HG02973 (cell line): ENCODE measurements around the gene EDC3.
"Not testable (repeated sequence)": the region's sequence is repeated elsewhere in the genome, so short reads cannot be mapped to it uniquely, and the experiment has no call there.

Experiments
- ATAC-seq: cut with Tn5 transposase; IDR thresholded peaks from one replicate; pipeline ENCODE4 v1.9.1; 2021; ENCODE audit warnings: moderate library complexity; ENCODE audit not compliant: unreplicated experiment

The EDC3 gene

DNA sequence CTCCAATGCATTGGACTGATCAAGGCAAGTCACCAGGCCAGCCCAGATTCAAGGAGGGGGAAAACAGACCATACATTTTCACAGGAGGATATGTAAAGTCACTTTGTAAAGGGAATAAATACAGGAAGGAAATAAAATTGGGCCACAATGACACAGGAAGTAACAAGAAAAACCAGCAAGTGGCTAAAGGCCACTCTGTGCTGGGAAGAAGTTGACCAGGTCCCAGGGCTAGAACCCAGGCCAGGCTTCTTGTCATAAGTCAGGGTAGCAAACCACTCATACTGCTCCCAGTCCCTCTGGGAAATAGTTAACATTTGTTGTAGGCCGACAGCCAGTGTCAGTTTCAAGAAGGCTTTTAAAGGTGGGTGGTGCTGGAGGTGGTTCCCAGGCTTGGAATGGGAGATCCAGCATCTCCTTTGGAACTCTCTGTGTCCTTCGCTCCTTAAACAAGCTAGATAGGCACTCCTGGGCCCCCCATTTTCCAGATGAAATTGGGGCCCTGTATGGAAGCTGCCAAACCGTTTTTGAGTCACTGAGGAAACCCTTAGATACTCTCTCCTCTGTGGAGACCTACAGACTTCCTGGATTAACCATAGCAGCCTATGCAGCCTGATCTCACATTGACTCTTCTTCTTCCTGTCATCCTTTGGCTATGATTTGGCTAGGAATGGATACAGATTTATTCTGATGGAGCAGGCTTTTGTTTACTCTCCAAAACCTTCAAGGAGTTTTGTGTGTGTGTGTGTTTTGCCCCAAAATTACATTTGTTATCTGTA, 14.7 kb upstream of the EDC3 start:
- ATAC-seq = no peak

DNA sequence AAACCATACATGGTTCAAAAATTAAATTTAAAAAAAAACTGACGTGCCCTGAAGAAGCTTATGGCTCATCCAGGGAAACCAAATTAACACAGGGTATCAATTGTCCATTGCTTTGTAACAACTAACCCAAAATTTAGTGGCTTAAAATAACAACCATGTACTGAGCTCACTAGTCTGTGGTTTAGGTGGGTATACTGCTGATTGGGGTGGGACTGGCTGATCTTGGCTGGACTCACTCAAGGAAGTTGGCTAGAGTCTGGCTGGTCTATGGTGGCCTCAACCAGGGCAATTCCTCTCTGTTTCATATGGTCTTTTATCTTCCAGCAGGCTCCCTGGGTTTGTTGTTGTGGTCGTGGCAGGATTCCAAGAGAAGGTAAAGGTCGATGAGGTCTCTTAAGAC, 14.1 kb upstream of the EDC3 start:
- ATAC-seq = no peak

GRCh38 chr15:74709011-74709410, 13.2 kb upstream of the EDC3 start:
- no peak for ATAC-seq

DNA sequence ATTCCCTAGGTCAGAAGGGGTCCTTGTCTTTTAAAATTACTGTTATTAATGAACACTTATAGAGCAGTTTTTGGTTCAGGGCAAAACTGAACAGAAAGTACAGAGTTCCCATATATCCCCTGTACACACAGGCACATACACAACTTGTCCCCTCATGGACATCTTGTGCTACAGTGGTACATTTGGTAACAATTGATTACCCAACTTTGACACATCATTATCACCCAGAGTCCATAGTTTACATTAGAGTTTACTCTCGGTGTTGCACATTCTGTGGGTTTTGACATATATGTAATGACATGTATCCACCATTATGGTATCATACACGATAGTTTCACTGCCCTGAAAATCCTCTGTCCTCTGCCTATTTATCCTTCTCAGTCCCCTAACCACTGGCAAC, 984 bp upstream of the EDC3 start:
- no peak for ATAC-seq

- ATAC-seq = no peak
Measured at GRCh38 chr15:74696398-74696729, 540 bp upstream of the EDC3 start.

GRCh38 chr15:74692327-74692726, 3.5 kb downstream of the EDC3 start:
- ATAC-seq = no peak

- ATAC-seq = no peak
Measured at GRCh38 chr15:74683758-74684157, 12.1 kb downstream of the EDC3 start.

DNA sequence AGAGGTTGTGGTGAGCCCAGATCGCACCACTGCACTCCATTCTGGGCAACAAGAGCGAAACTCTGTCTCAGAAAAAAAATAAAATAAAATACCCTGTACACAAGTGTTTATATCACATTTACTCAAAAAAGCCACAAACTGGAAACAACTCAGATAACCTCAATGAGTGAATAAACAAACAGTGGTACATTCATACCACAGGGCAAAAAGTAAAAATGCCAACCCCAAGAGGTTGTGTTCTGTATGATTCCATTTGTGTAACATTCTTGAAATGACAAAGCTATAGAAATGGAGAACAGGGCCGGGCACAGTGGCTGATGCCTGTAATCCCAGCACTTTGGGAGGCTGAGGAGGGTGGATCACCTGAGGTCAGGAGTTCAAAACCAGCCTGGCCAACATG, 12.9 kb downstream of the EDC3 start:
- ATAC-seq = no peak

DNA sequence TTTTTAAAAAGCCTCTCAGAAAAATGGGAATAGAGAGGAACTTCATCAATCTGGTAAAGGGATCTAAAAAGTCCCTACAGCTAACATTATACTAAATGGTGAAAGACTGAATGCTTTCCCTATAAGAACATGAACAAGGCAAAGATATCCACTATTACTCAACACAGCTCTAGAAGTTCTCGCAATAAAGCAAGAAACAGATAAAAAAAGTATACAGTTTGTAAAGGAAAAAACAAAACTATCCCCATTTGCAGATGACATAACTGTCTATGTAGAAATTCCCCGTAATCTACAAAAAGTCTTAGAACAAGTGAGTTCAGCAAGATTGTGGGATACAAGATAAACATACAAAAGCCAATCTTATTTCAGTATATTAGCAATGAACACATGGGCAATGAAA, 15.4 kb downstream of the EDC3 start:
- no peak for ATAC-seq

DNA sequence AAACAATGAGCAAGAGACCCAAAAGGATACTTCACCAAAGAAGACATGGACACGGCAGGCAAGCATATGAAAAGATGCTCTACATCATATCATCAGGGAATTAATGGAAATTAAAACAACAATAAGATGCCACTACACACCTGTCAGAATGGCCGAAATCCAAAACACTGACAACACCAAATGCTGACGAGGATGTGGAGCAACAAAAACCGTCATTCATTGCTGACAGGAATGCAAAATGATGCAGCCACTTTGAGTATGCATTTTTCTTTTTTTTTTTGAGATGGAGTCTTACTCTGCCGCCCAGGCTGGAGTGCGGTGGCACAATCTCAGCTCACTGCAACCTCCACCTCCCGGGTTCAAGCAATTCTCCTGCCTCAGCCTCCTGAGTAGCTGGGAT, 19.0 kb downstream of the EDC3 start:
- ATAC-seq = no peak

DNA sequence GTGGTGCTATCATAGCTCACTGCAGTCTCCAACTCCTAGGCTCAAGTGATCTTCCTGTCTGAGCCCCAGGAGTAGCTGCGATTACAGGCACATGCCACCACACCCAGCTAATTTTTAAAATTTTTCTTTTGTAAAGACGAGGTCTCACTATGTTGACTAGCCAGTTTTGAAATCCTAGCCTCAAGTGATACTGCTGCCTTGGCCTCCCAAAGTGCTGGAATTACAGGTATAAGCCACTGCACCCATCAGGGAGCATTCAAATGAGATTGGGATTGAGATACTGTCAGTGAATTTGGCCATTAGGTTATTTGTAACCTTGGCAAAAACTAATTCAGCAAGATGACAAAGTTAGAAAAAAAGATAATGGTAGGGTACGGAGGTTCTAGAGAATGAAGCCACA, 21.7 kb downstream of the EDC3 start:
- no peak for ATAC-seq

- ATAC-seq = no peak
Measured at GRCh38 chr15:74669627-74670026, 26.2 kb downstream of the EDC3 start.

GRCh38 chr15:74667975-74668374, 27.8 kb downstream of the EDC3 start:
- no peak for ATAC-seq

GRCh38 chr15:74664670-74665069, 31.2 kb downstream of the EDC3 start:
- no peak for ATAC-seq

- ATAC-seq = no peak
Measured at GRCh38 chr15:74664028-74664616, 31.7 kb downstream of the EDC3 start.

DNA sequence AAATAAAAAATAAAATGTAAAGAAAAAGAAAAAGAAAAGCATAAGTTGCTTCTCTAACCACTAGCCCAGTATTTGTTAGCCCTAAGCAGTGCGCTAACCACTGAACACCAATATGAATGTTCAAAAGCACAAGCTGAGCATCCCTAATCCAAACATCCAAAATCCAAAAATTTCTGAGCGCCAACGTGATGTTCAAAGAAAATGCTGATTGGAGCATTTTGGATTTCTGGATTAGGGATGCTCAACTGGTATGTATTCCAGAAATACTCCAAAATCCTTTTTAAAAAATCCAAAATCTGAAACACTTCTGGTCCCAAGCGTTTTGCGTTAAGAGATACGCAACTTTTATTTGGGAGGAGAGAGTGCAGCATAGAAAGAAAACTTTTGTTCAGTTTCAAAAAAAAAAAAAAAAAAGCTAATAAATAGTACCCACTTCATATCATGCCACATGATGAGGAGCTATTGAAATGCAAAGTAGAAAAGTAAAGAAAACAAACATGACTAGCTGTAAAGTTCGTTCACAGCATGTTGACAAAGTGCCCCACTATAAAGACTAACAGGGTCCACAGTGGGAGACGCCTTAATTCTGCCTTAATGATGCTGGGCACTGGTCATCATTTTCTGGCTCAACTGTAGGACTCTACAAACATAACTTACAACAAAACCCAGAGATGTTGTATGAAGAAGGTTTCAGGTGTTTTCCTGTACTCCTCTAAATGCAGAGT, 32.4 kb downstream of the EDC3 start:
- ATAC-seq = no peak

GRCh38 chr15:74662064-74662860, 33.6 kb downstream of the EDC3 start:
- no peak for ATAC-seq

DNA sequence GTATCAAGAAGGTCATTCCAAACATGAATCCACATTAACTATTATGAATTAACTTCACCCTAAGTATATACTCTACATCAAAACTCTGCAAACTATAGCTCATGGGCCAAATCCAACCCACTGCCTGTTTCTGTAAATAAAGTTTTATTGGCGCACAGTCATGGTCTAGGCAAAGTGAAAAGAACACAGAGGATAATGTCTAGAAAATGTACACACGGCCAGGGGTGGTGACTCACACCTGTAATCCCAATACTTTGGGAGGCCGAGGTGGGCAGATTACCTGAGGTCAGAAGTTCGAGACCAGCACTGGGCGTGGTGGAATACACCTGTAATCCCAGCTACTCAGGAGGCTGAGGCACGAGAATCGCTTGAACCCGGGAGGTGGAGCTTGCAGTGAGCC, 34.5 kb downstream of the EDC3 start:
- not testable (repeated sequence) for ATAC-seq

- ATAC-seq = no peak
Measured at GRCh38 chr15:74657846-74658245, 38.0 kb downstream of the EDC3 start.

GRCh38 chr15:74656935-74657535, 38.8 kb downstream of the EDC3 start:
- ATAC-seq = no peak

DNA sequence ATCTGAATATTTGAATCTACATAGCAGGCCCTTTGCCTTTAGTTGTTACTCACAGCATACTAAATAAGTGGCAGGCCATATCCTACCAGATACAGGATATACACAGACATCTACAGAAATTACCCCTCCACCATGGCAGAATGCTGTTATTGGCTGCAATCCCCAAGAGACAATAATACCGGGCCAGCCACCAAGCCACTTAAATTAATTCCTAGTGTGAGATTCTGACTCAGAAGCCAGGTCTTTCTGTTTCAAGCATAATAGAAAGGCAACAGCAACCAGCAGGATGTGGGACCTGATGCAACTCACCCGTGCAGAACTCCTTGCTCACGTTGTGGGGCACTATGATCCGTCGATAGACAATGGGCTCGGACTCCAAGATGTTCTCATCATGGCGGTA, 40.4 kb downstream of the EDC3 start:
- ATAC-seq = no peak
